Ishikawa (cell line): Measurements from ENCODE around the gene SPDYA.

Source experiments
- CEBPB ChIP-seq: IDR thresholded peaks from 2 replicates; pipeline ENCODE4 v1.6.1; 2012
- CREB1 ChIP-seq: IDR thresholded peaks from 2 replicates; pipeline ENCODE4 v1.6.1; 2012; ENCODE audit warnings: low read depth
- EGR1 ChIP-seq: IDR thresholded peaks from 2 replicates; pipeline ENCODE4 v1.6.1; 2012
- EP300 ChIP-seq: IDR thresholded peaks from 2 replicates; pipeline ENCODE4 v1.6.1; 2012; ENCODE audit warnings: borderline replicate concordance
- FOXM1 ChIP-seq: IDR thresholded peaks from 2 replicates; pipeline ENCODE4 v1.6.1; 2012; ENCODE audit warnings: low read depth, borderline replicate concordance
- MAX ChIP-seq: IDR thresholded peaks from 2 replicates; pipeline ENCODE4 v1.6.1; 2012
- NFIC ChIP-seq: IDR thresholded peaks from 2 replicates; pipeline ENCODE4 v1.6.1; 2012
- RAD21 ChIP-seq: IDR thresholded peaks from 2 replicates; pipeline ENCODE4 v1.6.1; 2012; ENCODE audit warnings: low read depth
- REST ChIP-seq: IDR thresholded peaks from 2 replicates; pipeline ENCODE4 v1.6.1; 2012; ENCODE audit warnings: low read depth, mild to moderate bottlenecking
- TAF1 ChIP-seq: IDR thresholded peaks from 2 replicates; pipeline ENCODE4 v1.6.1; 2012; ENCODE audit warnings: low read depth, mild to moderate bottlenecking
- TCF12 ChIP-seq: IDR thresholded peaks from 2 replicates; pipeline ENCODE4 v1.6.1; 2012; ENCODE audit warnings: low read depth
- TEAD4 ChIP-seq: IDR thresholded peaks from 2 replicates; pipeline ENCODE4 v1.6.1; 2012
- USF1 ChIP-seq: IDR thresholded peaks from 2 replicates; pipeline ENCODE4 v1.6.1; 2012
- YY1 ChIP-seq: IDR thresholded peaks from 2 replicates; pipeline ENCODE4 v1.6.1; 2012; ENCODE audit warnings: low read depth
- ZBTB7A ChIP-seq: IDR thresholded peaks from 2 replicates; pipeline ENCODE4 v1.6.1; 2012; ENCODE audit warnings: low read depth

The SPDYA gene

GRCh38 chr2:28833740-28834470 lies 23.3 kb downstream of the SPDYA start:
- no peak for TF ChIP-seq FOXM1
- no peak for TF ChIP-seq RAD21
- no peak for TF ChIP-seq USF1
- no peak for TF ChIP-seq CREB1
- no peak for TF ChIP-seq TAF1
- TF ChIP-seq EP300 = no peak
- TF ChIP-seq ZBTB7A = no peak

- TF ChIP-seq NFIC = no peak
- TF ChIP-seq REST = no peak
- TF ChIP-seq EP300 = no peak
- TF ChIP-seq RAD21 = no peak
- no peak for TF ChIP-seq CREB1
- TF ChIP-seq TEAD4 = no peak
- no peak for TF ChIP-seq MAX
- no peak for TF ChIP-seq EGR1
- no peak for TF ChIP-seq USF1
- TF ChIP-seq TCF12 = no peak
- no peak for TF ChIP-seq ZBTB7A
- TF ChIP-seq TAF1 = no peak
- no peak for TF ChIP-seq CEBPB
- no peak for TF ChIP-seq YY1
- TF ChIP-seq FOXM1 = no peak
Observed at GRCh38 chr2:28835781-28836180, 25.1 kb downstream of the SPDYA start.

GRCh38 chr2:28838971-28839370 lies 28.3 kb downstream of the SPDYA start:
- TF ChIP-seq EGR1 (no peak), CREB1 (no peak)

GRCh38 chr2:28842042-28842441 lies 31.4 kb downstream of the SPDYA start:
- TF ChIP-seq YY1 = no peak
- no peak for TF ChIP-seq CEBPB
- TF ChIP-seq TEAD4 = no peak
- TF ChIP-seq NFIC = no peak
- TF ChIP-seq ZBTB7A = no peak
- TF ChIP-seq CREB1 = no peak
- TF ChIP-seq REST = no peak
- no peak for TF ChIP-seq MAX
- TF ChIP-seq RAD21 = no peak
- TF ChIP-seq EP300 = no peak
- TF ChIP-seq USF1 = no peak
- TF ChIP-seq TCF12 = no peak
- no peak for TF ChIP-seq TAF1
- TF ChIP-seq FOXM1 = no peak
- TF ChIP-seq EGR1 = no peak

- no peak for TF ChIP-seq CEBPB
- TF ChIP-seq REST = no peak
- TF ChIP-seq TEAD4 = no peak
- no peak for TF ChIP-seq ZBTB7A
- no peak for TF ChIP-seq EP300
- TF ChIP-seq USF1 = no peak
- no peak for TF ChIP-seq FOXM1
- TF ChIP-seq TCF12 = no peak
- TF ChIP-seq CREB1 = no peak
- TF ChIP-seq YY1 = no peak
- TF ChIP-seq TAF1 = no peak
- TF ChIP-seq RAD21 = no peak
- TF ChIP-seq EGR1 = no peak
- no peak for TF ChIP-seq MAX
- no peak for TF ChIP-seq NFIC
Observed at GRCh38 chr2:28855193-28855592, 44.6 kb downstream of the SPDYA start.
